ENCODE measurements around the gene BRSK1.

BRSK1 gene

DNA sequence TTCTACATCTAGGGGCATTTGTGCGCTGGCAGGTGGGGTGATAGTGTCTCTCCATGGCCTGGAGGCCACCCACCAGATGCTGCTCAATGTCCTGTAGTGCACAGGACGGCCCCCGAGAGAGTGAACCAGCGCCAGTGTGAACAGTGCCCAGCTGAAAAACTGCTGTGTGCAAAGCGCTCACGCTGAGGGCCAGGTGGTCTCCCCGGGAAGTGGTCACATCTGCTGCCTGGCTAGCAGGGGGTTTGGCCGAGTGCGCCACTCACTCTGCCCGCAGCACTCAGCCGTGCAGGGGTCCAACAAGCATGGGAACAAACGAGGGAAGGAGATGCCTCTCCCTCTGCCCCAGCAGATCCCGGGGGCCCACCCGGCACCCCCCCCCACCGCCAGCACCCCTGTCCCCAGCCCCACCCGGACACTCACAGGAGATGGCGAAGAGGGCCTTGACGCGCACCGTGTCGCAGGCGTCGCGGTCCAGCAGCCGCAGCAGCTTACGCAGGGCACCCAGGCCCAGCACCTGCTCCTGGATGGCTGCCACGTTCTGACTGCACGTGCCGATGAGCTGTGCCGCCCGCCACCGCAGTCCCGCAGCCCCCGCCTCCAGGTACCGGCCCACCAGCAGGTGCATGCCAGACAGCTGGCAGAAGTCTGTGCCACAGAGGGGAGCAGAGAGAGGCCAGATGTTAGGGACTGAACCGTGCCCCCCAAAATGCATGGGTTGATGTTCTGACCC lies 9.7 kb upstream of the BRSK1 start:
- DNase-seq (ENCODE audit: low read depth, low spot score) = no peak

- no peak for DNase-seq (ENCODE audit: low read depth, low spot score)
Observed at GRCh38 chr19:55275851-55276719, 7.7 kb upstream of the BRSK1 start.

- DNase-seq (ENCODE audit: low read depth, low spot score) = no peak
Observed at GRCh38 chr19:55276720-55277430, 6.9 kb upstream of the BRSK1 start.

- DNase-seq (ENCODE audit: low read depth, low spot score) = no peak
Observed at GRCh38 chr19:55277494-55277893, 6.3 kb upstream of the BRSK1 start.

DNA sequence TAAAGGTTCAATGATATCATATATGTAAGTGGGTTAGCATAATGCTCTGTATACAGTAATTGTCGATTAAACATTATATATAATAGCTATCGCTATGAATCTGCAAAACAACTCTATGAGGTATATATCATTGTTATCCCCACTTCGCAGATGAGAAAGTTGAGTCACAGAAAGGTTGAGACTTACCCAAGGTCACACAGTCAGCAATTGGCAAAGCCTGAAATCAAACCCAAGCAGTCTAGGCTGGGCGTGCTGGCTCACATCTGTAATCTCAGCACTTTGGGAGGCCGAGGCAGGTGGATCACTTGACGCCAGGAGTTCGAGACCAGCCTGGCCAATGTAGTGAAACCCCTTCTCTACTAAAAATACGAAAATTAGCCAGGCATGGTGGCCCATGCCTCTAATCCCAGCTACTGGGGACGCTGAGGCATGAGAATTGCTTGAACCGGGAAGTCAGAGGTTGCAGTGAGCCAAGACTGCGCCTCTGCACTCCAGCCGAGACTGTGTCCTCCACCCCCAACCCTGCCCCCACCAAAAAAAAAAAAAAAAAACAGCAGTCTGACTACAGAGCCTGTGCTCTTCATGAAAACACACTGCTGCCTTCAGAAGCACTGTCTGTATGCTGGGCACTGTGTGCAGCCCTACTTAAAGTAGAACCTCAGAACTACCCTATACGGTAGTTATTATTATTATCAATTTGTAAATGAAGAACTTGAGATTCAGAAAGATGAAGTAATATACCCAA lies 5.2 kb upstream of the BRSK1 start:
- DNase-seq (ENCODE audit: low read depth, low spot score) = no peak

- DNase-seq (ENCODE audit: low read depth, low spot score) = no peak
Observed at GRCh38 chr19:55279340-55279739, 4.5 kb upstream of the BRSK1 start.

DNA sequence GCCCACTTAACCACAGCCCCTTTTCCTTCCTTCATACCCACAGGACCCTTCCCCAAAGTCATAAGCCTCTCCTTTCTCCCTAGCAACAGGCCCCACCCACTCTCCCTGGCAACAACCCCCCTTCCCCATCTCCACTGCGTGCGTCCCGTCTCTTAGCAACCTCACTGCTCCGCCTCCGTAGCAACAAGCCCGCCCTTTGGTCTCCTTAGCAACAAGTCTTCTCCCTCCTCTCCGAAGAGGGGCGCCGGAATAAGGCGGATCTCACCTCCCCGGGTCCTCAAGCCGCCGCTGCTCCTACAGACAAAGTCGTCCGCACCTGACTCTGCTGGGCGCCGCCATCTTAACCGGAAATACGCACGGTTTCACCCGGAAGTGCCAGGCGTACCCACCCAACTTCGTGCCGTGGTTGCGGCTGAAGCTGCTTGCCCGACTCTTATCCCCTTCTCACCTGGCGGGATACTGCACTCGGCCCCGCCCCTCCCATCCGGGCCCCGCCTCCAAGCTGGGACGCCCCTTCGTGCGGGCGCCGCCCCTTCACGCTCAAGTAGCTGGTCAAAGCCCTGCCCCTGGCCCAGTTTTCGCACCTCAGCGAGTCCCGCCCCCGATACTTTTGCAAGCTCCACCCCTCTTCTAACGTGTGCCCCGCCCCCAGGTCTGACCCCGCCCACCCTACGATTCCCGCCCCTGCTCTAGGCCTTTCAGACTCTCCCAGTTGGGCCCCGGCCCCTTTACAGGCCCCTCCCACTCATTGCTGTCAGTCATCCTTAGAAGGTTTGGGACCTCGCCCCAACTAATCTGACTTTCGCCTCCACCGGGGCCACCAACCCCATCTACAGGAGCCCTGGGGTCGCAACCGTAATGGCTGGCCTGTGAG lies 3.8 kb upstream of the BRSK1 start, which contains the start of gene HSPBP1:
HSPBP1 (minus strand) TSS at position 341 of the 874 bp plus-strand sequence. CDS start 502 bp downstream, outside the sequence.
- peak; percentile 96 for DNase-seq (ENCODE audit: low read depth, low spot score)

GRCh38 chr19:55284405-55285058 lies 735 bp downstream of the BRSK1 start:
- DNase-seq (ENCODE audit: low read depth, low spot score) = no peak

GRCh38 chr19:55285229-55285890 lies 1.6 kb downstream of the BRSK1 start:
- DNase-seq (ENCODE audit: low read depth, low spot score) = no peak

DNA sequence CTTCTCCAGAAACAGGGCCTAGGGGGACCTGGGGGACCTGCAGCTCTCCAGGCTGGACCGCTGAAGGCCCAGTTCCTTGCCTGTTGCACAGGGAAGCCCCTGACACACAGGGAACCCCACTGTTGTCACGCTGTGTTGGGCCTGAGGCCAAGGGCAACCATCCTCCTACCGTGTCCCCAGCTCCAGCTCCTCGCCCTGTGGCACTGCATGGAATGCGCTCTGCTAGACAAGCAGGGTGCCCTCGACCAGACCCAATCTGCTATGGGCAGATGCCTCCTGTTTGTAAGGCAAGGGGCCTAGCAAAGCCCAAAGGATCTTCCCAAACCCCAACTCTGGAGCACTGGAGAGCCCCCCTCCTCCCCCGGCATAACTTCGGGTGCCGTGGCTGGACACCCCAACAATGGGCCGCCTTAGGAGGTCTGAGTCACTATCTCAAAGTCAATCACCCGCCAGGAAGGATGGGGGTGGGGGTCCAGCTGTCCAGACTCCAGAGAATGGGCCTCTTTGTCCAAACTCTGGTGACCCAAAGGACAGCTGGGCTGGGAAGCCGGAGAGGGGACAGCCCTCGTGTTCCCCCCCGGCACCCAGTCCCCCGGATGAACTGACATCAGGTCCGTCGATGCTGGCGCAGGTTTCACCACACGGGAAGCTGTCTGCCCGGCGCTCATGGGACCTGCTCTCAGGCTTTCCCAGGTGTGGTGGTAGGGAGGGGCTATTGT lies 3.7 kb downstream of the BRSK1 start:
- DNase-seq (ENCODE audit: low read depth, low spot score) = no peak

DNA sequence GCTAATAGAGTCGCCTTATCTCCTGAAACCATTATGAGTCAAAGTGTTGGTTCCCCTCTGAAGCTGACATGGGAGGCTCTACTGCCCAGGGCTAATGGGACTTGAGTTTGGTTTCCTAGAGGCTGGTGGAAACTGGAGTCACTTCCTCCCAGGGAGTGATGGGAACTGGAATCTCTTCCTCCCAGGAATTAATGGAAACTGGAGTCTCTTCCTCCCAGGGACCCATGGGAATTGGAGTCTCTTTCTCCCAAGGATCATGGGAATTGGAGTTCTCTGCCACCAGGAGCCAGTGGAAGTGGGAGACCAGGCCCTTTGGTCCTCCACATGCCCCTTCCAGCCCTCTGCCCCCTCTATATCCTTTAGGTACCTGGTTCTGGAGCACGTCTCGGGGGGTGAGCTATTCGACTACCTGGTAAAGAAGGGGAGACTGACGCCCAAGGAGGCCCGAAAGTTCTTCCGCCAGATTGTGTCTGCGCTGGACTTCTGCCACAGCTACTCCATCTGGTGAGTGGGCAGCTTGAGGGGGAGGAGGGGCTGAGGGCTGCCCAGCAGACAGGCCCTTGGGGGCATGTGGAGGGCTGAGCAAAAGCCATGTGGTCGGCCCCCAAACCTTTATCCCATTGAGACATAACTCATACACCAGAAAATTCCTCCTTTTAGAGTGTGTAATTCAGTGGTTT lies 5.5 kb downstream of the BRSK1 start:
- DNase-seq (ENCODE audit: low read depth, low spot score) = no peak

GRCh38 chr19:55297267-55297666 lies 13.5 kb downstream of the BRSK1 start:
- no peak for DNase-seq (ENCODE audit: low read depth, low spot score)

GRCh38 chr19:55299991-55300390 lies 16.2 kb downstream of the BRSK1 start:
- no peak for DNase-seq (ENCODE audit: low read depth, low spot score)

DNA sequence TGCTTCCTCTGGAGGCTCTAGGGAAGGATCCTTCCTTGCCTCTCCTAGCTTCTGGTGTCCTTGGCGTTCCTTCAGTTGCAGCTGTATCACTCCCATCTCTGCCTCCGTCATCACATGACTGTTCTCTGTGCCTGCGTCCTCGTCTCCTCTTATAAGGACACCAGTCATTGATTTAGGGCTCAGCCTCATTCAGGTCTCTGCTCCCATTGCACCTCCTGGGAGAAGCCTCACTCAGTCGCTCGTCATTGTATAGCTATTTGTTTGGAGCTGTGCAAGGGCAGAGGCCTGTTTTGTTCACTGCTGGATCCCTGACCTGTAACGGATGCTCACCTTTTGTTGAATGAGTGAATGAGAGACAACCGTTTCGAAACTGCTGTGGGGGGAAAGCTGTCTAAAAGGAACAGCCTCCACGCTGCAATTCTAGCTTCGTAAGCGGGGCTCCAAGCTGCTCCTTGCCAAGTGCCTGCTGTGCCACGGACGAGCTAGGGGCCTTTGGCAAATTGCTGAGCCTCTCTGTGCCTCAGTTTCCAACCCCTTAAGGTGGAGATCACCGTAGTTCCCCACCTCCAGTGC lies 17.2 kb downstream of the BRSK1 start:
- no peak for DNase-seq (ENCODE audit: low read depth, low spot score)

GRCh38 chr19:55301459-55302317 lies 17.9 kb downstream of the BRSK1 start:
- no peak for DNase-seq (ENCODE audit: low read depth, low spot score)

- no peak for DNase-seq (ENCODE audit: low read depth, low spot score)
Observed at GRCh38 chr19:55302318-55302703, 18.5 kb downstream of the BRSK1 start.

GRCh38 chr19:55303477-55303876 lies 19.7 kb downstream of the BRSK1 start:
- no peak for DNase-seq (ENCODE audit: low read depth, low spot score)

Measured in iPS DF 19.7 (cell line).